ENCODE data around the gene HSPA12B. TPM values are rescaled to one million over a fixed set of nuclear protein-coding genes. Genes with fewer than 3 reads are reported as not detected.

Gene HSPA12B
- total RNA-seq, 2 experiments from 2014 or later, result not detected

DNA sequence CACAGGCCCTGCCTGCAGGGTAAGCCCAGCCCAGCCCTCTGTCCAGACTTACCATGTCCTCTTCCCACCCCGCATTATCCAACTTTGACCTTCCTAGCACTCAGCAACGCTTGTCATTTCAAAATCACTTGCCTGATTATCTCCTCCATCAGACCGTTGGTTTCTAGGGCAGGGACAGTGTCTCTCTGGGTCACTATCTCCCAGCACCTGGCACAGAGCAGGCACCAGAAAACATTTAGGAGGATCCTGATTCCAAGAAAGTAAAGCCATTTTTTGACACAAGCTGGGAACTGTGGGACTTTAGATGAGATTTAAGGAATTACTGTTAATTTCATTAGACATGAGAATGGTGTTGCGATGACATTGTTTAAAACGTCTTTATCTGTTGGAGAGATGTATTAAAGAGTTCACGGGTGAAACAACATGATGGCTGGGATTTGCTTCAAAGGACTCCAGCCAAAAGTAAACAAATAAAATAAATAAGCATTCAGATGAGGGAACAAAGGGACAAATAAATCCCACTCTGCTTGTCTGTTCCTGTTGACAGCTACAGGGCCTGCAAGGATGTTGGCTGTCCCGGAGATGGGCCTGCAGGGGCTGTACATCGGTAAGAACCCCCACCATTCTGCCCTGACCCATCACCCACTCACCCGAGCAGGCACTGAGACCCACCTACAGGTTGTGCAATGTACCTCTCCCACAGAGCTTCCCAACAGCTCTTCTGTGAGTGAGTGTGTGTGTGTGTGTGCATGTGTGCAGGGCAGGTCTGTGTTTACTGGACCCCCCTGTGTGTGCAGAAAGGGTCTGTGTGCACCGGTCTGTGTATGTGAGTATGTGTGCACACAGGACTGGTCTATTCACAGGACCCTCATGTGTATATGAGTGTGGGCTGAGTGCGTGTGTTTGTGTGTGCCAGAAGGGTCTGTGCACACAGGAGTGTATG, 5.9 kb downstream of the HSPA12B start:
- H3K4me2 ChIP-seq (ENCODE audit: low read length), result no peak overlapping the region
- H3K79me2 ChIP-seq (ENCODE audit: insufficient read depth, low read depth, low read length), result no peaks in the 10 kb centered on the region
- CTCF ChIA-PET (ENCODE audit: unreplicated experiment), result no interaction called here

DNA sequence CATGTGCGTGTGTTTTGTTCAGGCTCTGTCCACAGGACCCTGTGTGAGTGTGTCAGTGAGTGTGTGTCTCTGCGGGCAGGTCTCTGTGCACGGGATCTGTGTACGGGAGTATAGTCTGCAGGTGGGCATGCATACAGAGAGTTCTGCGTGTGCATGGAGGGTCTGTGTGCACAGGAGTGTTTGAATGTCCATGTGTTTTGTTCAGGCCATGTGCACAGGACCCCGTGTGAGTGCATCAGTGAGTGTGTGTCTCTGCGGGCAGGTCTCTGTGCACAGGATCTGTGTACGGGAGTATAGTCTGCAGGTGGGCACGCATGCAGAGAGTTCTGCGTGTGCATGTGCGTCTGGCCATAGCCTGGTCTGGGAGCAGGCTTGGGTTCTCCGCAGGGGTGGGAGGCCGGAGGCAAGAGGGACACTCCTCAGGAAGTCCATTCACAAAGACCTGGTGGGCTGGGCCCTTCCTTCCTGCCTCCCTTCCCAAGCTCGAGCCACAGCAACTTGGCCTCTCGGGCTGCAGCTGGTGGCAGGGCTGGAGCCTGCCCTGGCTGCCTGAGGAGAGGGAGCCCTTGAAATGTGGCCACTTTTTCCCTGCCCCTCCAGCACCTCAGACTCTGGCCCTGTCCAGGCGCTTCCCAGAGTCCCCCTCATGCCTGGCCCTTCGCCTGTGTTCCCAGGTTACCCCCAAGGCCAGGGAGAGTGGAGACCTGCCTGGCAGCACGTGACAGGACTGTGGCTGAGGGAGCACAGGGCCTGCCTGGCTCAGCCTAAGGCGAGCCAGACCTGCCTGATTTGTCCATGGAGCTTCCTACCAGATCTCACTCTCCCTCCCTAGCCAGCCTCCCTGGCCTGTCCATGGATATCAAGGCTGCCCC, 6.8 kb downstream of the HSPA12B start:
- H4K20me1 ChIP-seq (ENCODE audit: insufficient read depth, low read length), result no peaks in the 10 kb centered on the region
- ChIA-PET POLR2A (no interaction called here), CTCF (ENCODE audit: unreplicated experiment) (no interaction called here)
- intact Hi-C loops (cut with micrococcal nuclease; ENCODE audit: unreplicated experiment), result no loop called here
- no peaks in the 10 kb centered on the region for H3K4me1 ChIP-seq (ENCODE audit: insufficient read depth, low read length, poor library complexity, severe bottlenecking)
- no peaks in the 10 kb centered on the region for H3K79me2 ChIP-seq (ENCODE audit: insufficient read depth, low read depth, low read length)
- BruUV-seq (replicated peaks), result no TSS peak
- no peak overlapping the region for H2AFZ ChIP-seq (ENCODE audit: low read length)
- H3K9me2 ChIP-seq (ENCODE audit: insufficient read depth, low read length), result no peaks in the 10 kb centered on the region
- H3K27ac ChIP-seq (ENCODE audit: low read depth, low read length, poor library complexity, severe bottlenecking), result no peak overlapping the region
- H3K4me2 ChIP-seq (ENCODE audit: low read length), result no peak overlapping the region
- TF ChIP-seq EZH2phosphoT487 (IDR thresholded peaks at IDR 0.05; ENCODE audit: borderline replicate concordance, low read depth, low read length), result no peak
- TF ChIP-seq, protein P1, sequence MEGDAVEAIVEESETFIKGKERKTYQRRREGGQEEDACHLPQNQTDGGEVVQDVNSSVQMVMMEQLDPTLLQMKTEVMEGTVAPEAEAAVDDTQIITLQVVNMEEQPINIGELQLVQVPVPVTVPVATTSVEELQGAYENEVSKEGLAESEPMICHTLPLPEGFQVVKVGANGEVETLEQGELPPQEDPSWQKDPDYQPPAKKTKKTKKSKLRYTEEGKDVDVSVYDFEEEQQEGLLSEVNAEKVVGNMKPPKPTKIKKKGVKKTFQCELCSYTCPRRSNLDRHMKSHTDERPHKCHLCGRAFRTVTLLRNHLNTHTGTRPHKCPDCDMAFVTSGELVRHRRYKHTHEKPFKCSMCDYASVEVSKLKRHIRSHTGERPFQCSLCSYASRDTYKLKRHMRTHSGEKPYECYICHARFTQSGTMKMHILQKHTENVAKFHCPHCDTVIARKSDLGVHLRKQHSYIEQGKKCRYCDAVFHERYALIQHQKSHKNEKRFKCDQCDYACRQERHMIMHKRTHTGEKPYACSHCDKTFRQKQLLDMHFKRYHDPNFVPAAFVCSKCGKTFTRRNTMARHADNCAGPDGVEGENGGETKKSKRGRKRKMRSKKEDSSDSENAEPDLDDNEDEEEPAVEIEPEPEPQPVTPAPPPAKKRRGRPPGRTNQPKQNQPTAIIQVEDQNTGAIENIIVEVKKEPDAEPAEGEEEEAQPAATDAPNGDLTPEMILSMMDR (conservative IDR thresholded peaks at IDR 0.05; ENCODE audit: low read length), result no peak
- no peaks in the 10 kb centered on the region for H3K36me3 ChIP-seq (ENCODE audit: insufficient read depth, low read length)
- H3K9me3 ChIP-seq (ENCODE audit: low read length), result no peaks in the 10 kb centered on the region
- DNase-seq (ENCODE audit: low spot score), result no peak
- no peak overlapping the region for H3K4me3 ChIP-seq (ENCODE audit: low read depth, low read length, poor library complexity, severe bottlenecking)

More for the DNA sequence above, 5.9 kb downstream of the HSPA12B start:
- DNase-seq (ENCODE audit: low spot score), result no peak
- no peak for TF ChIP-seq EZH2phosphoT487 (IDR thresholded peaks at IDR 0.05; ENCODE audit: borderline replicate concordance, low read depth, low read length)
- TF ChIP-seq, protein P1 (conservative IDR thresholded peaks at IDR 0.05; ENCODE audit: low read length), result no peak
- intact Hi-C loops (cut with micrococcal nuclease; ENCODE audit: unreplicated experiment), result no loop called here
- Histone ChIP-seq H4K20me1 (ENCODE audit: insufficient read depth, low read length) (no peaks in the 10 kb centered on the region), H3K4me1 (ENCODE audit: insufficient read depth, low read length, poor library complexity, severe bottlenecking) (no peaks in the 10 kb centered on the region), H3K9me2 (ENCODE audit: insufficient read depth, low read length) (no peaks in the 10 kb centered on the region), H3K9me3 (ENCODE audit: low read length) (no peaks in the 10 kb centered on the region), H3K4me3 (ENCODE audit: low read depth, low read length, poor library complexity, severe bottlenecking) (no peak overlapping the region), H3K27ac (ENCODE audit: low read depth, low read length, poor library complexity, severe bottlenecking) (no peak overlapping the region), H3K36me3 (ENCODE audit: insufficient read depth, low read length) (no peaks in the 10 kb centered on the region), H2AFZ (ENCODE audit: low read length) (no peak overlapping the region)
- no TSS peak for BruUV-seq (replicated peaks)
- POLR2A ChIA-PET, result no interaction called here

Measured in OCI-LY7 (cell line).